ENCODE results near the gene STK10.

DNA sequence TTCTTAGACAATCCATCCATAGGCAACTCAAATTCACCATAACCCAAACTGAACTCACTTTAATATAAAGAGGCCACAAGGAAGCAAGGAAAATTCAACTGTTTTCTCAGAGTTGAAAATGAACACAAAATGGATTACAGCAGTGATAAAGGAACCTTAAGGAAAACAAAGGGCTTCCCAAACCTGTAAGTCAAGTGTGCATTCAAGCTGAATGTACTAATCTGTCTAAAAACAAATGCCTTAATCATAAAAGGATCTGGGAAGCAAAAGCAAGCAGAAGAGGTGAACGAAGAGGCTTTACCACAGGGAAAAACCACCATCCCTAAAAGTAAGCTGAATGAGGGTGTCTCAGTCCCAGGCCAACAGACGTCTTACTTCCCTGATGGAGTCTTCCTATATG lies 195.2 kb downstream of the STK10 start:
- TF ChIP-seq, protein P1, sequence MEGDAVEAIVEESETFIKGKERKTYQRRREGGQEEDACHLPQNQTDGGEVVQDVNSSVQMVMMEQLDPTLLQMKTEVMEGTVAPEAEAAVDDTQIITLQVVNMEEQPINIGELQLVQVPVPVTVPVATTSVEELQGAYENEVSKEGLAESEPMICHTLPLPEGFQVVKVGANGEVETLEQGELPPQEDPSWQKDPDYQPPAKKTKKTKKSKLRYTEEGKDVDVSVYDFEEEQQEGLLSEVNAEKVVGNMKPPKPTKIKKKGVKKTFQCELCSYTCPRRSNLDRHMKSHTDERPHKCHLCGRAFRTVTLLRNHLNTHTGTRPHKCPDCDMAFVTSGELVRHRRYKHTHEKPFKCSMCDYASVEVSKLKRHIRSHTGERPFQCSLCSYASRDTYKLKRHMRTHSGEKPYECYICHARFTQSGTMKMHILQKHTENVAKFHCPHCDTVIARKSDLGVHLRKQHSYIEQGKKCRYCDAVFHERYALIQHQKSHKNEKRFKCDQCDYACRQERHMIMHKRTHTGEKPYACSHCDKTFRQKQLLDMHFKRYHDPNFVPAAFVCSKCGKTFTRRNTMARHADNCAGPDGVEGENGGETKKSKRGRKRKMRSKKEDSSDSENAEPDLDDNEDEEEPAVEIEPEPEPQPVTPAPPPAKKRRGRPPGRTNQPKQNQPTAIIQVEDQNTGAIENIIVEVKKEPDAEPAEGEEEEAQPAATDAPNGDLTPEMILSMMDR (IDR thresholded peaks at IDR 0.05; ENCODE audit: low read depth, low read length, missing input control), result no peak
- no peak for TF ChIP-seq GABPA (IDR thresholded peaks at IDR 0.05 in 1 of 2, conservative IDR thresholded peaks at IDR 0.05 in 1 of 2)
- TF ChIP-seq, protein P2, sequence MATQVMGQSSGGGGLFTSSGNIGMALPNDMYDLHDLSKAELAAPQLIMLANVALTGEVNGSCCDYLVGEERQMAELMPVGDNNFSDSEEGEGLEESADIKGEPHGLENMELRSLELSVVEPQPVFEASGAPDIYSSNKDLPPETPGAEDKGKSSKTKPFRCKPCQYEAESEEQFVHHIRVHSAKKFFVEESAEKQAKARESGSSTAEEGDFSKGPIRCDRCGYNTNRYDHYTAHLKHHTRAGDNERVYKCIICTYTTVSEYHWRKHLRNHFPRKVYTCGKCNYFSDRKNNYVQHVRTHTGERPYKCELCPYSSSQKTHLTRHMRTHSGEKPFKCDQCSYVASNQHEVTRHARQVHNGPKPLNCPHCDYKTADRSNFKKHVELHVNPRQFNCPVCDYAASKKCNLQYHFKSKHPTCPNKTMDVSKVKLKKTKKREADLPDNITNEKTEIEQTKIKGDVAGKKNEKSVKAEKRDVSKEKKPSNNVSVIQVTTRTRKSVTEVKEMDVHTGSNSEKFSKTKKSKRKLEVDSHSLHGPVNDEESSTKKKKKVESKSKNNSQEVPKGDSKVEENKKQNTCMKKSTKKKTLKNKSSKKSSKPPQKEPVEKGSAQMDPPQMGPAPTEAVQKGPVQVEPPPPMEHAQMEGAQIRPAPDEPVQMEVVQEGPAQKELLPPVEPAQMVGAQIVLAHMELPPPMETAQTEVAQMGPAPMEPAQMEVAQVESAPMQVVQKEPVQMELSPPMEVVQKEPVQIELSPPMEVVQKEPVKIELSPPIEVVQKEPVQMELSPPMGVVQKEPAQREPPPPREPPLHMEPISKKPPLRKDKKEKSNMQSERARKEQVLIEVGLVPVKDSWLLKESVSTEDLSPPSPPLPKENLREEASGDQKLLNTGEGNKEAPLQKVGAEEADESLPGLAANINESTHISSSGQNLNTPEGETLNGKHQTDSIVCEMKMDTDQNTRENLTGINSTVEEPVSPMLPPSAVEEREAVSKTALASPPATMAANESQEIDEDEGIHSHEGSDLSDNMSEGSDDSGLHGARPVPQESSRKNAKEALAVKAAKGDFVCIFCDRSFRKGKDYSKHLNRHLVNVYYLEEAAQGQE (IDR thresholded peaks at IDR 0.05), result no peak
- no peak for TF ChIP-seq TAF1 (conservative IDR thresholded peaks at IDR 0.05)
- TF ChIP-seq EGR1 (IDR thresholded peaks at IDR 0.05; ENCODE audit: low read depth in 2 of 2), result no peak
- TF ChIP-seq, protein P3, sequence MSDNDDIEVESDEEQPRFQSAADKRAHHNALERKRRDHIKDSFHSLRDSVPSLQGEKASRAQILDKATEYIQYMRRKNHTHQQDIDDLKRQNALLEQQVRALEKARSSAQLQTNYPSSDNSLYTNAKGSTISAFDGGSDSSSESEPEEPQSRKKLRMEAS (IDR thresholded peaks at IDR 0.05), result no peak
- TF ChIP-seq, protein P4, sequence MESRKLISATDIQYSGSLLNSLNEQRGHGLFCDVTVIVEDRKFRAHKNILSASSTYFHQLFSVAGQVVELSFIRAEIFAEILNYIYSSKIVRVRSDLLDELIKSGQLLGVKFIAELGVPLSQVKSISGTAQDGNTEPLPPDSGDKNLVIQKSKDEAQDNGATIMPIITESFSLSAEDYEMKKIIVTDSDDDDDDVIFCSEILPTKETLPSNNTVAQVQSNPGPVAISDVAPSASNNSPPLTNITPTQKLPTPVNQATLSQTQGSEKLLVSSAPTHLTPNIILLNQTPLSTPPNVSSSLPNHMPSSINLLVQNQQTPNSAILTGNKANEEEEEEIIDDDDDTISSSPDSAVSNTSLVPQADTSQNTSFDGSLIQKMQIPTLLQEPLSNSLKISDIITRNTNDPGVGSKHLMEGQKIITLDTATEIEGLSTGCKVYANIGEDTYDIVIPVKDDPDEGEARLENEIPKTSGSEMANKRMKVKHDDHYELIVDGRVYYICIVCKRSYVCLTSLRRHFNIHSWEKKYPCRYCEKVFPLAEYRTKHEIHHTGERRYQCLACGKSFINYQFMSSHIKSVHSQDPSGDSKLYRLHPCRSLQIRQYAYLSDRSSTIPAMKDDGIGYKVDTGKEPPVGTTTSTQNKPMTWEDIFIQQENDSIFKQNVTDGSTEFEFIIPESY (IDR thresholded peaks at IDR 0.05), result no peak
- no peak for TF ChIP-seq YY1 (IDR thresholded peaks at IDR 0.05)
- no peak for TF ChIP-seq NR2F2 (IDR thresholded peaks at IDR 0.05)
- TF ChIP-seq, protein P5, sequence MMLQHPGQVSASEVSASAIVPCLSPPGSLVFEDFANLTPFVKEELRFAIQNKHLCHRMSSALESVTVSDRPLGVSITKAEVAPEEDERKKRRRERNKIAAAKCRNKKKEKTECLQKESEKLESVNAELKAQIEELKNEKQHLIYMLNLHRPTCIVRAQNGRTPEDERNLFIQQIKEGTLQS (IDR thresholded peaks at IDR 0.05), result no peak
- TF ChIP-seq SP1 (IDR thresholded peaks at IDR 0.05), result no peak
- TF ChIP-seq JUND (IDR thresholded peaks at IDR 0.05), result no peak
- TF ChIP-seq RXRA (IDR thresholded peaks at IDR 0.05), result no peak
